ENCODE results near the gene BMPR1A. TPM values are rescaled to one million over a fixed set of nuclear protein-coding genes. Genes with fewer than 3 reads are reported as not detected.

BMPR1A gene
- polyA plus RNA-seq, 2 of the 4 experiments (the other 2 are of a cell fraction) = 25.5 to 39.0 TPM

- Histone ChIP-seq H3K27ac (peak overlapping the region; percentile 87 to 96; a peak in 4 of 6 replicates), H3K4me1 (peaks cover 41% of the 10 kb centered on the region), H3K4me2 (peak overlapping the region; percentile 88), H3K4me3 (no peak overlapping the region), H3K9me3 (no peaks in the 10 kb centered on the region)
- CTCF ChIA-PET = interaction anchor here (1.9 to 7.2 kb wide), 5 partner anchors 11 to 30 kb away, joined by 4 to 57 read pairs (median 24); partner anchors contain the start of genes MMRN2 and SNCG
- 85% methylated on average over 8 of the region's 8 CpGs for WGBS (ENCODE audit: missing lambda C conversion rate)
- no peak for DNase-seq (ENCODE audit: low read depth in 1 of 2, low spot score in 1 of 2)
- no peak for FAIRE-seq
- POLR2A ChIA-PET = interaction anchor here (0.7 to 1.6 kb wide), 5 partner anchors 10 to 213 kb away, joined by 3 to 6 read pairs (median 5); partner anchors contain the start of genes BMPR1A, GLUD1 and SHLD2
- TF ChIP-seq E2F6 (IDR thresholded peaks at IDR 0.05; ENCODE audit: borderline replicate concordance, low read depth) (no peak), RARB (CRISPR knock-in tag; IDR thresholded peaks at IDR 0.05) (no peak), NFE2L2 (conservative IDR thresholded peaks at IDR 0.05; ENCODE audit: low read length) (no peak), TP53 (CRISPR knock-in tag; IDR thresholded peaks at IDR 0.05) (no peak), RAD21 (conservative IDR thresholded peaks at IDR 0.05 in 1 of 2, IDR thresholded peaks at IDR 0.05 in 1 of 2) (no peak), BCL3 (IDR thresholded peaks at IDR 0.05) (no peak), HOXA7 (CRISPR knock-in tag; IDR thresholded peaks at IDR 0.05) (no peak), PBX3 (IDR thresholded peaks at IDR 0.05) (no peak)
- no peak for ATAC-seq
These were observed 213.1 kb downstream of the BMPR1A start for GRCh38 chr10:86969421-86970041.

- Histone ChIP-seq H3K4me1 (peaks cover 42% of the 10 kb centered on the region), H3K4me2 (peak overlapping the region; percentile 88), H3K4me3 (peak overlapping the region; percentile 59), H3K27ac (peak overlapping the region; percentile 87 to 96), H3K9me3 (no peaks in the 10 kb centered on the region)
- DNase-seq (ENCODE audit: low read depth in 1 of 2, low spot score in 1 of 2) = no peak
- CTCF ChIA-PET = interaction anchor here (0.7 to 7.2 kb wide), 6 partner anchors 10 to 210 kb away, joined by 3 to 57 read pairs (median 14); partner anchors contain the start of genes MMRN2 and SNCG
- ATAC-seq = peak in 1 of 2 experiments; percentile 4; a peak in 2 of 6 replicates
- 40% methylated on average over 25 of the region's 30 CpGs for WGBS (ENCODE audit: missing lambda C conversion rate)
- FAIRE-seq = no peak
- POLR2A ChIA-PET = interaction anchor here (0.6 to 1.6 kb wide), 12 partner anchors 10 to 214 kb away, joined by 3 to 9 read pairs (median 5); partner anchors contain the start of genes BMPR1A, GLUD1, MMRN2 and SHLD2
- TF ChIP-seq CBX2 (IDR thresholded peaks at IDR 0.05; ENCODE audit: borderline replicate concordance, low read depth) = no peak
- TF ChIP-seq BHLHE40 (IDR thresholded peaks at IDR 0.05; ENCODE audit: low read depth, low read length) = no peak
- TF ChIP-seq KDM5A (IDR thresholded peaks at IDR 0.05) = no peak
- TF ChIP-seq ZC3H11A (IDR thresholded peaks at IDR 0.05) = no peak
- no peak for TF ChIP-seq ELK1 (IDR thresholded peaks at IDR 0.05; ENCODE audit: low read depth, low read length)
- TF ChIP-seq RFX5 (IDR thresholded peaks at IDR 0.05) = no peak
- TF ChIP-seq NFE2L2 (conservative IDR thresholded peaks at IDR 0.05; ENCODE audit: low read length) = no peak
- no peak for TF ChIP-seq RNF2 (IDR thresholded peaks at IDR 0.05; ENCODE audit: borderline replicate concordance, low read depth)
- no peak for TF ChIP-seq TP53 (CRISPR knock-in tag; IDR thresholded peaks at IDR 0.05)
- no peak for TF ChIP-seq JUNB (IDR thresholded peaks at IDR 0.05)
- TF ChIP-seq MYC (IDR thresholded peaks at IDR 0.05; ENCODE audit: borderline replicate concordance, low read length) = no peak
- no peak for TF ChIP-seq HOXA7 (CRISPR knock-in tag; IDR thresholded peaks at IDR 0.05)
- no peak for TF ChIP-seq PBX3 (IDR thresholded peaks at IDR 0.05)
- no peak for TF ChIP-seq PHF8 (IDR thresholded peaks at IDR 0.05; ENCODE audit: borderline replicate concordance, low read depth)
- no peak for TF ChIP-seq NR3C1 (IDR thresholded peaks at IDR 0.05)
- TF ChIP-seq REST (IDR thresholded peaks at IDR 0.05) = no peak
- no peak for TF ChIP-seq POLR2AphosphoS2 (conservative IDR thresholded peaks at IDR 0.05; ENCODE audit: low read length)
- TF ChIP-seq MAX (IDR thresholded peaks at IDR 0.05) = no peak
These were observed 214.0 kb downstream of the BMPR1A start for GRCh38 chr10:86970162-86970981.
